Right ventricle myocardium inferior (tissue), 1 donor: ENCODE measurements around the gene OSBPL2. TPM values are rescaled to one million over a fixed set of nuclear protein-coding genes. Genes with fewer than 3 reads are reported as not detected.
A peak's percentile ranks its signal among the peaks of the same experiment; 100 is the strongest.

Experiments used
- ATAC-seq: fragments of 200-7000 bp; cut with Tn5 transposase; one replicate; pipeline ENCODE4 v1.9.1; 2020; ENCODE audit warnings: mild to moderate bottlenecking, moderate library complexity
- DNase-seq: peaks from one replicate; pipeline ENCODE4 v3.0.0; 2021; ENCODE audit errors: missing footprints
- intact Hi-C: fragments of 100-400 bp; cut with DNase I; formaldehyde crosslinking; loops from one replicate; pipeline ENCODE4 v1.11.0; 2022
- total RNA-seq: library from RNA; stranded (reverse); fragmentation: NEBNext Ultra II Directional; extraction: Animal tissue kit (Norgen Biotek cat#: 25700); gene quantifications from one replicate; pipeline ENCODE4 v1.2.1, GENCODE V29; 2021
- donor health status: DM: no; HTN: yes; CAD: no; lungs with severe emphysema.

Gene OSBPL2
- total RNA-seq, 1 donor from 2014 or later, result 59.5 TPM

DNA sequence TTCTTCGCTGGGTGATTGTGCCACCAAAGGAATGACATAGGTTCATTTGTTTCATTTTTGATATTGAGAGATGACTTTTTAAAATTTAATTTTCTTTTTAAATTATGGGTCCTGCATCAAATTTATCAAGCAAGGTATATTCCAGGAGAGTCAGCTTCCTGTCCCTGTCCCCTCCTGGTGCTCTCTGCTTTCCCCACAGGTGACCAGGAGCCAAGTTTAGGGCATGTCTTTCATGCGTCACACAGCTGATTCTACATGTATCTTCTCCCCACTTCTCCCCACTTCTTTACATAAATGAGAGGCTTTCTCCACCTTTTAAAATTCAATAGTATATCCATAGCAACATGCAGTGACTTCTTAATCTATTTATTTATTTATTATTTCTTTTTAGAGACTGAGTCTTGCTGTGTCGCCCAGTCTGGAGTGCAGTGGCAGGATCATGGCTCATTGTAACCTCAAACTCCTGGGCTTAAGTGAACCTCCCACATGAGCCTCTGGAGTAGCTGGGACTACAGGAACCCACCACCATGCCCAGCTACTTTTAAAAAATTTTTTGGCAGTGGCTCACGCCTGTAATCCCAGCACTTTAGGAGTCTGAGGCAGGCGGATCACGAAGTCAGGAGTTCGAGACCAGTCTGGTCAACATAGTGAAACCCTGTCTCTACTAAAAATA is 30.0 kb downstream of the OSBPL2 start:
- intact Hi-C loops, result no loop called here
- no peak for DNase-seq
- no peak for ATAC-seq

DNA sequence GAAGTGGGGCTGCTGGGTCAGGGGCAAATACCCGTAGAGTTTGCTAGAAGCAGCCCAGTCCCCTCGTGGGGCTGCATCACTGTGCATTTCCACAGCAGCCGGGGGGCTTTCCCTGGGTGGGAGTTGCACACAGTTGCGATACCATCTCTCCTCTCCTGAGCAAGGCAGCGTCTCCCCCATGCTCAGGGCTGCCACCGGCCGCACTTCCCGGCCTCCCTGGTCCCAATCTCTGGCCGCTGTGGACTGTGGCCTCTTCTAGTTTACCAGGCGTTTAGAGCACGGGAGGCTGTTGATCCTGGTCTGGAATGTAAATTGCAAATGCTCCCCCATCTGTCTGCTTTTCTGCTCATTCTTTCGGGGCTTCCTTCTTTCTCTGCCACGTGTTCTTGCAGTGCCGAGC is 31.1 kb downstream of the OSBPL2 start:
- ATAC-seq (no peak), DNase-seq (no peak)
- intact Hi-C loops, result no loop called here

DNA sequence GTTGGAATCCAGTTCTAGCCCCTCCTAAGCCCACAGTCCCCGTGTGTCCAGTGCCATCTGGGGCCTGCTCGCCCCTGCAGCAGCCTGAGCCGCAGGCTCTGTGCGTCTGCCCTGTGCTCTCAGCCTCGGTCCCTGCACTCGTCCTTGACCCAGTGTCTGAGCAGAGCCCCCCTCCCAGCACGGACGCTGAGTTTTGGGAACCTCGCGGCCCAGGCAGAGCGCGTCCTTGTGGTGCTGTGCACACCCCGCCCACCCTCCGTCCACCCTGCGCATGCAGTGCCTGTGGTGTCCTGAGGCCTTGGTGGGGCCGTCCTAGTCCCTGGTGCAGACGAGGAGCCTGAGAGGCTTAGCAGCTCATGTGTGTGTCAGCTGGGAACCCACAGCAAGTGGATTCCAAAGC is 31.6 kb downstream of the OSBPL2 start:
- intact Hi-C loops, result no loop called here
- DNase-seq (no peak), ATAC-seq (no peak)

DNA sequence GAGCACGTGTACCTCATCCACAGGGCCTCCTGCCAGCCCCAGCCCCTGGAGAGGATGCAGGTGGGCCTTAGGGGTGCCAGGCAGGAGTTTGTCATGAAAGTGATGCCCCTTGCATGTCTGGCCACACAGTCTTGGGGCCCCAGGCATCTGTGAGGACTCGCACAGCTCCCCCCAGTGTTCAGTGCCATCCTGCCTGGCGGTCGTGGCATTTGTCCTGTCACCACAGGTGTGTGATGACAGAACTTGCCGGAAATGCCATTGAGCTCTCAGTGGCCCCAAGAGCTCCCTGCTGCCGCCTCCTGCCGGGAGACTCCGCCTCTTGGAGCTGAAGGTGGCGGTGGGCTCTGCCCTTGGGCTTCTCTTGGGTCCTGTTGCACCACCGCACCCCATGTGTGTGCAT is 33.9 kb downstream of the OSBPL2 start:
- intact Hi-C loops, result no loop called here
- no peak for DNase-seq

DNA sequence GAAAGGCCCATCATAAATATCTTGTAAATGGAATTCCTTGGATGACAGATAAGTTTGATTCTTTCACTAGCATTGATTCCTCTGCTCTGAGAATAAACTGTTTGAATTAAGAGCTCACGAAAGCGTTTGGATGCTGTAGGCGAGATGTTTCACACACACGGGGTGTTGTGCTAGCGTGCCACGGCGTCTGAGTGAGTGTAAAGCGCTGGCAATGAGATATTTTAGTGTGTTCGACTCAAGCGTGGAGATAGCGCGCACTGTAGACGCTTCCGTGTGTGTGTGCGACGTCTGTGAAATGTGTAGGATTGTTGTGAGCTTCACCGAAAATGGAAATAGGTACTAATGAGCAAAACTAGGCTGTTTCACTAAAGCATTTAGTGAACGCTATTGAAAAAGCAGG is 35.1 kb downstream of the OSBPL2 start:
- intact Hi-C loops, result no loop called here
- DNase-seq (no peak), ATAC-seq (no peak)

More for the DNA sequence above, 33.9 kb downstream of the OSBPL2 start:
- ATAC-seq, result no peak

DNA sequence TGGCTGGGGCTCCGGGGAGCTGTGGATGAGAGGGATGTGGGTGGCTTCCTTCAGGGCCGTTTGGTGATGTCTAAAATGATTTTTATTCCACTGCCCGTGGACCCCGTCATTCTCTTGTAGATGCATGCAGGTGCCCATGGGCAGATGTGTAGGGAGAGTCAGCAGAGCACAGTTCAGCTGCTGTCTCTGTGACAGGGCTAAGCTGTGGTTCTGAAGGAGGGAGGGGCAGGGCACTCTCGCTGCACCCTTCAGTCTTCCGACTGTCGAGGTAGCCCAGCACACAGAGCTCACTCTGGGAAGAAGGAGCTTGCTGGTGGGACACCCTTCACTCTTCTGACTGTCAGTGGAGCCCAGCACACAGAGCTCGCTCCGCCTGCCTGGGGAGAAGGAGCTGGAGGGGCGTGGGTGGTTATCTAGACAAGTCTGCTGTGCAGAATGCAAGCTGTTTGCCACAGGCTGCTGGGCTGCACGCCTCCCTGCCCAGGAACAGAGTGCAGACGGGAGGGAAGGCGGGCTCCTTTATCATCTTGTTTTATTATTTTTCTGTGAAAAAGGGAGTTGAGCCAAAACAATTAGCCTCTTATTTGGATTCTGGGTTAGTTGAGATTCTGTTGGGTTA is 36.1 kb downstream of the OSBPL2 start:
- ATAC-seq (no peak), DNase-seq (no peak)
- intact Hi-C loops, result no loop called here

DNA sequence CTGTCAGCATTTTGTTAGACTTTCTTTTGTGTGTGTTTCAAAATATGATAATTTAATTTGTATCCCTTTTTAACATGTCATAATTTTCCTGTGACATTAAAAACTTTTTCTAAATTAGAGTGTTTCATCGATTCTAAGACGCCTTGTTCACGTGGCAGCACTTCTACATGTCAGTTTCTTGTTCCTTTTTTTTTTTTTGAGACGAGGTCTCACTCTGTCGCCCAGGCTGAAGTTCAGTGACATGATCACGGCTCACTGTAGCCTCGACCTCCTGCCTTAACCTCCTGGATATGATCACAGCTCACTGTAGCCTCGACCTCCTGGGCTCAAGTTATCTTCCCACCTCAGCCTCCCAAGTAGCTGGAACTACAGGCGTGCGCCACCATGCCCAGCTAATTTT is 36.9 kb downstream of the OSBPL2 start:
- intact Hi-C loops, result no loop called here
- ATAC-seq (no peak), DNase-seq (no peak)

DNA sequence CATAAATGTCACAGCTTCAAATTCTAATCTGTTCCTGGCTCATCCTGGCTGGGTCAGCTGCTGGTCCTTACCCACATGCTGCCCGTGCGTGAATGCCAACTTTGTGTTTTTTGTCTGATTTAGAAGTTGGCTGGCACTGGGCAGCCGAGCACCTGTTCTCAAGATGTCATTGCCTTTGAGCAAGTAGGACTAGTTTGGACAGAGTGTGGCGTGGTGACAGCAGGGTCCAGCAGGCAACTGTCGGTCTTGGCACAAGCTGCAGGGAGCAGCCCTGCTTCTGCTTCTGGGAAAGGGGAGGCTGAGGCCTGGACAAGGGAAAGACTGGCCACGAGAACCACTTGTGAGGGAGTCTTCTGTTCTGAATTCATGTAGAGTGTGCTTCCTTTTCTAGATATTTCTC is 38.1 kb downstream of the OSBPL2 start:
- ATAC-seq (peak; percentile 66), DNase-seq (no peak)
- intact Hi-C loops, result no loop called here

DNA sequence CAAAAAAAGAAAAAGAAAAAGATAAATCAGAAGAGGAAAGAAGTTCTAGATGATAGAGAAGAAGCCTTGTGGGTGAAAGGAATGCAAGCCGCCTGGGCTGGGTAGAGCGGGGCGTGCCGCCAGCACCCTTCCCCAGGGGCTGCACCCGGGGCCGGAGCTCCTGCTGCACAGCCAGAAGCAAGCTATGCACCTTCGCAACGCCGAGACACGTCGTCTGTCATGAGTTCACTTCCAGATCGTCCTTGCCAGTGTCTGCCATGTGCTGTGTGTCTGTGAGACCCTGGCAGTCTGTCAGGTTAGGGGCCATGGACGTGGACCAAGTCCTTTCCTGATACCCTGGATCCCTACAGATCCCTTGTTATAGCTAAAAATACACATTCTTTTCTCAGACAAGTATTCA is 38.9 kb downstream of the OSBPL2 start:
- ATAC-seq (no peak), DNase-seq (no peak)
- intact Hi-C loops, result no loop called here

DNA sequence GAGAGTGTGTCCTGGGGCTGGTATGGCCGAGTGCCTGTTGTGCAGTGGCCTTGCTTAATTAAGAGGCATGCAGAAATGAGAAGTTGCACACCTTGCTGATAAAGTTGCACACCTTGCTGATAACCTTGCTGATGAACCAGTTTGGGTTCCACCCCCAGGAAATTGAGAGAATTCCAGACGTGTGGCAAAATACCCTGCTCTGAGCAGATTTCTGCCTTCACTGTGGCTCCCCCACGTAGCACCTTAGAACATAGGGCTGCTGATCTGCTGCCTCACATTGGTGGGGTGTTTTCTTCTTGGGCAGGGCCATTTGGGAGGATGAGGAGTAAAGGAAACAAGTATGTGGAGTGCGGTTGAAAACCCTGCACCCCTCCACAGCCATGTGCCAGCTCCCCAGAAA is 42.0 kb downstream of the OSBPL2 start:
- ATAC-seq (no peak), DNase-seq (no peak)
- intact Hi-C loops, result loop anchor here (5.0 kb wide), 2 partner anchors 43 to 98 kb away; partner anchors contain the start of genes MTG2 and OSBPL2

DNA sequence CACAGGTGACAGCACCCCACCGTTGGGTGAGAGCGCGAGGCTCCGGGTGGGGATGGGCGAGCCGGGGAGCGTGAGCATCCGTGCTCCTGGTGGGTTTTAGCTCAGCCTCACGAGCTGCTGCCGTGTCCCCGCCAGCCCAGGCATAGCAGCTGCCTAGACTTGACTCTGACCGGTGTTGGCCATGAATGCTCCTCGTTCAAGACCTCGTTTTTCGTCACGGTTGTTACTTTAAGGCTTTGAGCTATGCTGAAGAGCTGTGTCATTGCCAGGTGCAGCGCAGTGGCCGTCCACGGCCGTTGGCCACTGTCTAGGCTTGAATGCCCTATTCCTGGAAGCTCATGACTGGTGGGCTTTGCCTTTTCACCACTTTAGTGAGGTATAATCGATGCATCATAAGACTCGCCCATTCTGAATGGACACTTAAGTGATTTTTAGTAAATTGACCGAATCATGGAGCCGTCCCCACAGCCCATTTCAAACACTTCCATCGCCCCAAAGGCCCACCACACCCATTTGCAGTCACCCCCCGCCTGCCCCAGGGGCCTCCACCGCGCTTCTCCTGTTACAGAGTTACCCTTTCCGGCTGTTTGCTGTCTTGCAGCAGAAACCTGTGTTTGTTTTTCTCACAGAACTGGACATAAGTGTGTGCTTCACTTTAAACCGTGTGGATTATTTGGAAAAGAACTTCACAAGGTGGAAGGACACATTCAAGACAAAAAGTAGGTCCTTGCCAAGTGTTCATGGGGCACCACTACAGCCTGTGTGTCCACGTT is 43.0 kb downstream of the OSBPL2 start:
- ATAC-seq (no peak), DNase-seq (no peak)
- intact Hi-C loops, result loop anchor here (5.0 kb wide), 2 partner anchors 44 to 99 kb away; partner anchors contain the start of genes MTG2 and OSBPL2

DNA sequence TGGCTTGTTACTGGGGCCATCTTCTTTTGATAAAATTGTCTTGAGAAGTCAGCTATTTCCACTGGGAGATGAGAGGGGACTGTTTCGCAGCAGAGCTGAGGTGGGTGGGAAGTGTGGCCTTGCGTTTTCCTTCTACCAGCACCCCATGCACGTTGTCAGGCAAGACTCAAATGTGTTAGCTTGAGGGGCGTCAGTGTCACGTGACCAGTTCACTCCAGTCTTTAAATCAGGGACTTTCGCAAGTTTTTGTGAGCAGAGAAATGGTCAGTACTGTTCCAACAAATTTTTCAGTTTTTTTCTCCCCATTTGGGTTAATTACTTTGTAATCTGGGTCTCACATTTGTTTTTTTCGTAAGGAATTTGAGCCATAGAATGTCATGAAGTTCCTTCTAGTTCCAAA is 43.8 kb downstream of the OSBPL2 start:
- no peak for ATAC-seq
- intact Hi-C loops, result loop anchor here (5.0 kb wide), 2 partner anchors 45 to 100 kb away; partner anchors contain the start of genes MTG2 and OSBPL2
- DNase-seq, result no peak

DNA sequence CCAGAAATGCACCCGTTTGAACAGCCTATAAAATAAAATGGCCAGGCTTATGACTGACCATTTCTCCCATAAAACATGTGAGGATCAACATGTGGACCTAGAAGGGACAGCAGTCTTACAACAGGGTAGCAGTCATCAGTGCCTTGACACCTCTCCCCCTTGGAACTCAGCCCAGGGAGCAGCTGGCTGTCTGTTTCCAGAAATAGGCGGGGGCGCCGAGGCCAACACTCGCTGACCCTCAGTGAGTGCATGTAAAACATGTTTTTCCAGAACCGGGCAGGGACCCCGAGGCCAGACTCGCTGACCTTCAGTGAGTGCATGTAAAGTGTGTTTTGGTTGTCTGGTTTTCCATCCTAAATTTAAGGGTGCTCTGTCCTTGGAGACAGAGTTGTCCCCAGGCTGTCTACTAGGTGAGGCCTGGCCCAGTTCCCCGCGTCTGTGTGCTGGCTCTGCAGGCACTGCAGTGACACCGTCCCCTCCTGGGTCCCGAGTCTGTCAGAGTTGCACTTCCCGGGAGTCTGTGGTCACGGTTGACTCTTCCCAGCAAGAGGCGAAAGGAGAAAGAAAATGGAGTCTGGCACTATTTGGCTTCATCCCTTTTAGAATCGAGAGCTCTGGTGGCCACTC is 44.7 kb downstream of the OSBPL2 start:
- intact Hi-C loops, result loop anchor here (5.0 kb wide), 2 partner anchors 46 to 101 kb away; partner anchors contain the start of genes MTG2 and OSBPL2
- no peak for DNase-seq
- peak; percentile 82 for ATAC-seq

DNA sequence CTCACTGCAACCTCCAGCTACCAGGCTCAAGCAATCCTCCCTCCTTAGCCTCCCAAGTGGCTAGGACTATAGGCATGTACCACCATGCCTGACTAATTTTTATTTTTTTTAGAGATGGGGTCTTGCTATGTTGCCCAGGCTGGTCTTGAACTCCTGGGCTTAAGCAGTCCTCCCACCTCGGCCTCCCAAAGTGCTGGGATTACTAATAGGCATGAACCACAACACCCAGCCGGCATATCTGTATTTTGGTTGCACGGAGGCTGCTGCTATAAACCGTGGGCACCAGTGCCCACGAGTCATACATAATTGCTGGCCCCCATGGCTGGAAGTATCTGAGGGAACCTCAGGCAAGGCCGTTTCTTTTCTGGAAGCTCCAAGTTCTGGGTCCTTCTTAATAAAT is 46.1 kb downstream of the OSBPL2 start:
- intact Hi-C loops, result loop anchor here (5.0 kb wide), 2 partner anchors 47 to 102 kb away; partner anchors contain the start of genes MTG2 and OSBPL2
- ATAC-seq, result no peak
- no peak for DNase-seq

DNA sequence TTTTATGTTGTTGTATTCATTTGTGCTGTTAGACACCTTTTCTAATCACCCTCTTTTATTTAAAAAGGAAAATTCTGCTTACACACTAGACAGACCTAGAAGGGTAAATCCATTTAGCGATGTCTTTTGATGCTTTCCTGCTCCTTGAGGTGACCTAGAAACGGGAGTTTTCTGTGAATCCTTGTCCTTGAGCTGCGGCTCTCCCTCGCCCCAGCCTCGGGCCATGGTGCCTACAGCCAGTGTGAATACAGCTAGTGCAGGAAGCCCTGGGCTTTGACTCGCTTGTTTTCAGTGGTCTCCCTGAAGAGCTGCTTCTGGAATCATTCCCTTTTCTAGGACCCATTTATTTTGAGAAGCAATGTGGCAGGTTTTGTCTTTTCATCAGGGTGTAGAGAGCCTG is 46.8 kb downstream of the OSBPL2 start:
- intact Hi-C loops, result no loop called here
- DNase-seq, result no peak
- no peak for ATAC-seq

DNA sequence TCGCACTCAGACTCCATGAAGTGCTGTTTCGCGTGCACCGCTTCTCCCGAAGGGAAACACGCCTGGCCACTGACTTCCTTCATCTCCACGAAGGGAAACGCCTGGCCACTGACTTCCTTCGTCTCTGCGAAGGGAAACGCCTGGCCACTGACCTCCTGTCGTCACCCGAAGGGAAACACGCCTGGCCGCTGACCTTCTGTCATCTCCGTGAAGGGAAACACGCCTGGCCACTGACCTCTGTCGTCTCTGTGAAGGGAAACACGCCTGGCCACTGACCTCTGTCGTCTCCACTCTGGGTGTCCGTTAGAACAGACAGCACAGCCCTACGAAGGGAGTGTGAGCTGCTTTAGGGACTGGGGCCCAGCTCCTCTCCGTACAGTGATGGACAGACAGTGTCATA is 47.4 kb downstream of the OSBPL2 start:
- ATAC-seq (no peak), DNase-seq (no peak)
- intact Hi-C loops, result no loop called here

DNA sequence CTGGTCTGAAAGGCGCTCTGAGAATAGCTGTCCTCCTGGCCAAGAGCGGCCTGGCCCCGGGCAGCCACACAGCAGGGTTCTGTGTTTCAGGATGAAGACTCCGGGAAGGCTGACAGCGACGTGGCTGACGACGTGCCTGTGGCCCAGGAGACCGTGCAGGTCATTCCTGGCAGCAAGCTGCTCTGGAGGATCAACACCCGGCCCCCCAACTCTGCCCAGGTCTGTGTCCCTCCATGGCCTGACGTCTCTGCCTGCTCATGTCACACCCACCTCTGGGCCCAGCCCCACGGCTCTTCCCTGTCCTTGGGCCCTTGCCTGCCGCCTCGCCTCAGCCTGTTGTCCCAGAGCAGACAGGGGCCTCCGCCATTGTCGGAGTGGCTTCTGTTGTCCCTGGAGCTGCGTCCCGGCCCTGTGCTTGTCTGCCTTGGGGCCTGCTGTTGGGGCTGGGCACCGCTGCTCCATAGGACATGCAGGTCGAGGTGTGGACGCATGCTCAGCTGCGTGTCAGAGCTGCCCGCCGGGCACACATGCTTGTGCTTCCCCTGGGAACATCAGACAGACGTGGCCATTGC is 48.3 kb downstream of the OSBPL2 start:
- intact Hi-C loops, result no loop called here
- DNase-seq (no peak), ATAC-seq (peak; percentile 51)

DNA sequence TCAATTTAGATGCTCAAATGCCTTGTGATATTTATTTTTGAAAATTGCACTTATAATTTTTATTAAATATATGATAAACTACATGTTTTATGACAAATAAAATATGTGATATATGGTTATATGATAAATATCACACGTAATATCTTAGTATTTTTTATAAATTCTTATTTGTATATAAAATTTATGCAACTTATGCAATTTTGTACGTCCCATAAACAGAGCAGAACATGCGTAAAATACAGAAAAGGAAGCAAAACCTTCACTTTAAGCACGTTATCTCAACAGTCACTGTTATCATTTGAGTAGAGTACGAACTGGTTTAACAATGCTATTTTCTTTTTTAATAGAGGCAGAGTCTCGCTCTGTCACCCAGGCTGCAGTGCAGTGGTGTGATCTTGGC is 48.8 kb downstream of the OSBPL2 start:
- intact Hi-C loops, result no loop called here
- no peak for ATAC-seq
- DNase-seq, result no peak
